Renal cortical epithelial cell (primary cell): ENCODE data around the gene COPRS. TPM values are rescaled to one million over a fixed set of nuclear protein-coding genes. Genes with fewer than 3 reads are reported as not detected.
A peak's percentile ranks its signal among the peaks of the same experiment; 100 is the strongest.

Source experiments
- DNase-seq: peaks from one replicate; pipeline ENCODE4 v3.0.0-alpha.2; 2011; ENCODE audit warnings: low read depth
- total RNA-seq: library from RNA; depleted of rRNA; stranded (reverse); fragments of >200 nt; gene quantifications from 2 replicates; pipeline ENCODE4 v1.2.3, GENCODE V29; 2014

COPRS gene, protein sequence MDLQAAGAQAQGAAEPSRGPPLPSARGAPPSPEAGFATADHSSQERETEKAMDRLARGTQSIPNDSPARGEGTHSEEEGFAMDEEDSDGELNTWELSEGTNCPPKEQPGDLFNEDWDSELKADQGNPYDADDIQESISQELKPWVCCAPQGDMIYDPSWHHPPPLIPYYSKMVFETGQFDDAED
- total RNA-seq = 40.0 and 76.1 TPM in 2 replicates

- peak; percentile 41 for DNase-seq
These were observed at the start of gene COPRS for GRCh38 chr17:31858642-31859486. COPRS (minus strand) TSS chr17:31859244; CDS start chr17:31859199, 45 bp downstream.

DNA sequence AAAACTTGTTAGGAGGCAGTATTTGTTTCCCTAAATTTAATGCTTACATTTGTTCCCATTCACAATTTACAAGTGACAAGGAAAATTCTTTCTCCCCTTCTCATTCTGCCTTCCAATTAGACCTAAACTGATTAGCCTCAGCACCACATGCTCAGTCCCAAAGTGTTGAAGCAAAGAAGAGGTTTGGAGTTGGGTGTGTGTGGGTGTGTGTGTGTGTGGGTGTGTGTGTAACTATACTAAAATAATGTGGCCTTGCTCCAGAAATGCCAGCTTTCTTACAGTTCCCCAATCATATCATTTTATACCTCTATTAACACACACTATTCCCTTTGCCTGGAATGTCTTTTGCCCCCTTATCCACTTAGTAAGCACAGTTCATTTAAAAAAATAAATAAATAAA lies 49.3 kb upstream of the COPRS start:
- no peak for DNase-seq

- peak; percentile 31 for DNase-seq
These were observed 48.4 kb upstream of the COPRS start for GRCh38 chr17:31907342-31907962.

DNA sequence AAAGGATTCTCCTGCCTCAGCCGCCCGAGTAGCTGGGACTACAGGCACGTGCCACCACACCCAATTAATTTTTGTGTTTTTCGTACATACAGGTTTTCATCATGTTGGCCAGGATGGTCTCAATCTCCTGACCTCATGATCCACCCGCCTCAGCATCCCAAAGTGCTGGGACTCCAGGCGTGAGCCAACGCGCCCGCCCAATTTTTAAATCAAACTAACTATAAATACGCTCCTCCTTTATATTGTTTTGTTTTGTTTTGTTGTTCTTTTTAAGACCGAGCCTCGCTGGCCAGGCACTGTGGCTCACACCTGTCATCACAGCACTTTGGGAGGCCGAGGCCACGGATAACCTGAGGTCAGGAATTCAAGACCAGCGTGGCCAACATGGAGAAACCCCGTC lies 44.4 kb upstream of the COPRS start:
- no peak for DNase-seq

DNA sequence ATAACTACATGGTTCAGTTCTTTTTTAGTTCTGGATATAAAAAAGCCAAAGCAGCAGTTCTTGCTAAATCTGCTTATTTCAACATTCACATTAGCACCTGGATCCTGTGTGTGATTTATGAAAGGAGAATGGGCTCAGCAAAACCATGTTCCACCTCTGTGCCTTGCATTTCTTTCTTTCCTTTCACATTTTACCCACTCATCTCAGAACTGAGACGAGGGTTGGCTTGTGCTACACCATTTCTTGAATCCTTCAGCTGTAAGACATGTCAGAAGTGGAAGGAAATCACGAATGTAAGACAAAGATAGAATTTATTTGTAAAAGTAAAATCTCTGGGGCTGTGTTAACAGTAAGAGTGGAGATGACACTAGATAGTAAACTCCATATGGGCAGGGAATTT lies 43.6 kb upstream of the COPRS start:
- no peak for DNase-seq

DNA sequence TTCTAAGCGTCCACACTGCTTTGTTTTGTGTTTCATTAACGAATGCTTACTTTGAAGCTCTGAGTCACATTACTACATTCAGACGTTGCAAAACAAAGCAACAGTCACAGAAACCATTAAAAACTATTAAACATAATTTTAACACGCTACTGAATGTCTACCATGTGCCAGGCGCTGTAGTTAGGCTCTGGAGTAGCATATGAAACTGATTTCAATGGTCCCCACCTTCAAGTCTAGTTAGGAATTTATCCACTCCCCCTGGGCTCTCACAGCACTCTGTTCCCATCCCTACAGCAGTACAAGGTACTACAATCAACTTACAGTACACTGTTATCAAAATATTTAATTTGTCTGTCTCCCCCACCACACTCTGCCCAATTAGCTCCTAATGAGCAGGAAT lies 41.8 kb upstream of the COPRS start:
- peak; percentile 49 for DNase-seq

DNA sequence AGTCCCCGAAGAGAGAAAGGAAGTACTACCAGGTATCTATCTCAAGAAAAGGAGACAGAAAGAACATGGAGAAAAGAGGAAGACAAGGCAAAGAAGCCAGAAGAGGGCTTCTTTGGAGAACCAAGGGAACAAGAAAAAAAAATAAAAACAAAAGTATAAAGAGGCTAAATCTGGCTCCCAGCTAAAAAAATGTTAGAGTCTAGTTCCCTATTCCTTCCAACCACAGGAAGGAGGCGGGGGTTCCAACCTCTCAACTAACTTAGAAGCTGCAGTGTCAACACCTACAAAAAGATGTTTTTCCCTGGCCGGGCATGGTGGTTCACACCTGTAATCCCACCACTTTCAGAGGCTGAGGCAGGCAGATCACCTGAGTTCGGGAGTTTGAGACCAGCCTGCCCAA lies 29.1 kb upstream of the COPRS start:
- no peak for DNase-seq

DNA sequence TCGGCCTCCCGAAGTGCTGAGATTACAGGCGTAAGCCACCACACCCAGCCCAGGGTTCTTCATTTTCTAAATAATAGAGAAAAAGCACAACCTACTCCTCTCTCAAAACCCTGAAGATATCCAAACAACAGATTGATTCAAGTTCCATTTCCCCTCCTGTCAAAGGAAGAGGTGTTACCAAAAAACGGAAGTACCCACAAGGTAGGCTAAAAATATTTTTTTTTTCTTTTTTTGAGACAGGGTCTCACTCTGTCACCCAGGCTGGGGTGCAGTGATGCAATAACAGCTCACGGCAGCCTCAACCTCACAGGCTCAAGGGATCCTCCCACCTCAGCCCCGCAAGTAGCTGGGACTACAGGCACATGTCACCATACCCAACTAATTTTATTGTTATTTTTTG lies 23.5 kb upstream of the COPRS start:
- DNase-seq = no peak

DNA sequence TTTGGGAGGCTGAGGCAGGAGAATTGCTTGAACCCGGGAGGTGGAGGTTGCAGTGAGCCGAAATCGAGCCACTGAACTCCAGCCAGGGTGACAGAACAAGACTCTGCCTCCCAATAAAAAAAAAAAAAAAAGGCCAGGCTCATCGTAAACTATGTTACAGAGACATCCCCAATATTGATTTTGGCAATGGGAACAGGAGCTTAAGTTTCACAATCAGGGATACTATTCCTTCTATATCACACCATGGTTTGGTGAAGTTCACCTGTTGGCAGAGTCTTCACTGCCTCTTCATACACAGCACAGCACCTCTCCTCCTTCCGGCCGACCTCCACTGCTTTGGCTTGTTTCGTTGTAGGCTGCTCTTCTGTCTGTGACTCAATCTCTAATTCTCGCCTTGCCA lies 21.3 kb upstream of the COPRS start:
- DNase-seq = no peak

DNA sequence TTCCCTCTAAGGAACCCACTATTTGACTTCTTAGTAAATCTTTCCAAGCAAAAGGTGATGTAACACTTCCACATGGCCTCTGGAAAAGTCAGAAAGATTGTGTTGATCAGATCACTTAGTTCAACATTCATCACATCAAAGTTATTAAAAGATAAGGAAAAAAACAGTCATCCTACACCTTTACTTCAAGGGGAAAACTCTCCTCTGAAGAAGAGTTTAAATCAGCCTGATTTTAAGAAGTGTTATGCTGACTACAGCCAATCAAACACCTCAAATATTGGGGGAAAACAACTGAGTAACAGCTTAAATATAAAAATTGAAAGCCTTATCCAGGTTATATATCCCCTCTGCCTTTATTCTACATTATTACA lies 19.6 kb upstream of the COPRS start:
- no peak for DNase-seq

DNA sequence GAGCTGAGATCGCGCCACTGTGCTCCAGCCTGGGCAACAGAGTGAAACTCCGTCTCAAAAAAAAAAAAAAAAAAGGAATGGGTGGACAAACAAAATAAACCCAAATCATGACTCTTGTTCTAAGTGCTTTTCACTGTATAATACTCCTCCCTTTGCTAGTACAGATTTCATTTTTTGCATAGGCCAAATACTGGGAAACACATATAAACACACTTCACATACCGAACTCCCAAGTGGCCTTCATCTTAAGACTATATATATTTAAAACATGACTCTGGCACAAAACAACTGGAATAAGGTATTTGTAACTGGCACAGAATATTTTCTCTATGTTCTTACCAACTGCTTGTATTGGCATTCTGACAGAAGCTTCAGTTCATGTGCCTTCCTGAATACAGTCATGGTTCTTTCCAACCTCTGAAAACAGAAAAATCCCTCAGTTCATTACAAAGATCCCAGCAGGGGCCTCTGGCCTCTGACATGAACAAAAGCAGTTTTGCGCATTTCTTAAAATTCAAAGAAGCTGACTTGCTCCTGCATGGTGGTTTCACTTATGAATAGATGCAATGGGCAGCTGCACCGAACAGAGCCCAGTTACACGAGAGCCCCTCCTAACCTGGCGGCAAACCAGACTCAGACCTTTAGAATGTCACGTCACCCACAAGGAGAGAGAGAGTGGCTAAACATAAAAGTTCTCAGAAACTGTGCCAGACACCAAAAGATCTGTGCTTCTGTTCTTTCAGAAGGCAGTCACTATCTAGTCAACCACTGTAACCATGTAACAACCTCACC lies 19.1 kb upstream of the COPRS start:
- no peak for DNase-seq

DNA sequence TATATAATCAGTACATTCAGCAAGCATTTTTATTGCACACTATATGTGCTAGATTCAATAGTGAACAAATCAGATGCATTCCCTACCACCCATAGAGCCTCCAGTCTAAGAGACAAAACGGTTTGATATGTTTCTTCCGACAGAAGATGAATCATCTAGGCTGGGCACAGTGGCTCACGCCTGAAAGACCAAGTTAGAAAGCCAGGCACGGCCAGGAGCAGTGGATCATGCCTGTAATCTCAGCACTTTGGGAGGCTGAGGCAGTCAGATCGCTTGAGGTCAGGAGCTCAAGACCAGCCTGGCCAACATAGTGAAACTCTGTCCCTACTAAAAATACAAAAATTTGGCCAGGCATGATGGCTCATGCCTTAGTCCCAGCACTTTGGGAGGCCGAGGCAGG lies 18.3 kb upstream of the COPRS start:
- DNase-seq = no peak

DNA sequence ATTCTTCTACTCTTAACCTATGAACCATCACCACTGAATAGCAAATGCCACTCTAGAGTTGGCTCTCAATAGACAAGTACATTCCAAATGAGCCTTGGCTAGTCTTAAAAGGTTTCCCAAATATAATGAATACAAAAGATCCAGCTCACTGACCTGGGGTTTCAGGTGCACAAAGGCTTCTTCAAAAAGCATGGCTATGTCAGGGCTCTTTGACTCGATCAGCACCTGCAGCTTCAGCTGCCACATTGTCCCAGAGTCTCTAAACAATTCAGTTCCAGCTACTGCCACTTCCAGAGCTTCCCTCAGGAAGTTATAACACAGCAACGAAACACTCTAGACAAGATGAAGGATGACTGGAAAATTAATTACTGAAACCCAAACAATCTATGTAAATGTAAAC lies 16.0 kb upstream of the COPRS start:
- DNase-seq = no peak

GRCh38 chr17:31869797-31870568 lies 10.9 kb upstream of the COPRS start:
- DNase-seq = no peak

DNA sequence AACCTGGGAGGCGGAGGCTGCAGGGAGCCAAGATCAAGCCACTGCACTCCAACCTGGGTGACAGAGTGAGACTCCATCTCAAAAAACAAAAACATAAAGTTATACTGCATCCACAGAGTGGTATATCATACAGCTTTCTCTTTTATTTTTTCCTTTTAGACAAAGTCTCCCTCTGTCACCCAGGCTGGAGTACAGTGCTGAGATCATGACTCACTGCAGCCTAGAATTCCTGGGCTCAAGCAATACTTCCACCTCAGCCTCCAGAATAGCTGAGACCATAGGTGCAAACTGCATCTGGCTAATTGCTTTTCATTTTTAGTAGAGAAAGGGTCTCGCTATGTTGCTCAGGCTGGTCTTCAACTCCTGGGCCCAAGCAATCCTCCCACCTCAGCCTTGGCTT lies 10.0 kb upstream of the COPRS start:
- no peak for DNase-seq

DNA sequence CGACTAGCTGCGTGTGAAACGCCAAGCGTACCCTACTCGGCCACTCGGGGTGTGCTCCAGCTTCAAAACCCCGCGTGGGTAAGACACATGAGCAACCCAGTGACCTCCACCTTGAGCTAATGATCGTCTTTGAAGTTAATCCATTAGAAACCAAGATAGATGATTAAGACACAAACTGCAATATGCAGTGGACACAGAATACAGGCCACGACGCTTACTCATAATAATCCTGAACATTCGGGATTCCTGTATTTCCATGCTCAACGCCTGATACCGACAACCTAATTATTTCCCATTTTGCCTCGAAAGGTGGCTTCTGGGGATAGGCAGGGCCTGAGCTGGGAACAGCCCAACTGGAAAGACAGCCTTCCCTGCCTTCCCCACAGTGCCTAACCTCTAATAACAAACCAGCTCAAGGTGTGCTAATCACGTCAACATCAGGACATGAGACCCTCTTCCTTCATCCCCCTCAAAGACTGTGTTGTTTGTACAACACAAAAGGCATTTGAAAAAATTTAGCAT lies 504 bp upstream of the COPRS start:
- DNase-seq = no peak

DNA sequence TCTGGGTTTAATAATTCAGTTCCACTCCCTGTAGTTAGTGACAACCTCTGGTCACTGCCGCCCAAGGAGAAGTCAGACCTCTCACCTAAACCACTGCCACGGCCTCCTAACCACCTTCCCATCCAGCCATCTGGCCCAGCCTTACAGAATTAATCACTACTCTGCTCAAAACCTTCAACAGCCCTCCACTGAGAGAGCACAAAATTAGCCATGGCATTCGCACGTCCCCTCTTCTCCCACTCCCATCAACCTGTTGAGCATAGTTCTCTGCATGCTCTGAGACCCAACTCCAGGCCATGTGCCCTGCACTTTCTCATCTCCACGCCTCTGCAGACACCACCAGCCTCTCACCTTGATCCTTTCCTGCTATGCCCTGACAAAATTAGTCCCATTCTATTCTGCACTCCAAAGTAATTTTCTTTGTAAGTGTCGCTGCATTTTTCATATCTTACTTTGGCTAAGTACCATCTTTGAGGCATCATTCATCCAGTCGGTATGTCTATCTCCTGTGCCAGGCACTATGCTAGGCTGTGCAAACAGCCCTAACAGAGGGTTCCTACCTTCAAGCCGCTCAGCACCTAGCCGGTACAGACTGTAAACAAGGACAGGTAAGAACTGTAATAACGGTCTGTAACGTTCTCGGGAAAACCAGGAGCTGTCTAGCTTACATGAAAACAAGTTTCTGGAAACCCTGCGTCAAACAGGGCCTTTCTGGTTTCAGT lies 963 bp downstream of the COPRS start:
- no peak for DNase-seq

GRCh38 chr17:31856750-31857149 lies 2.3 kb downstream of the COPRS start:
- no peak for DNase-seq

GRCh38 chr17:31854672-31855071 lies 4.4 kb downstream of the COPRS start:
- DNase-seq = no peak

- DNase-seq = no peak
These were observed 5.1 kb downstream of the COPRS start for GRCh38 chr17:31853911-31854470.
